Activated T-cell treated with anti-CD3 and anti-CD28 coated beads, Interleukin-2, amount 50 U/mL, for 48 hours (primary cell): ENCODE results near the gene ANO9.
"Not testable (repeated sequence)": the region's sequence is repeated elsewhere in the genome, so short reads cannot be mapped to it uniquely, and the experiment has no call there.

ENCODE experiments used
- DNase-seq, 2 experiments: peaks; one replicate each; pipeline ENCODE4 v3.0.0-alpha.2; 2020

ANO9 gene

DNA sequence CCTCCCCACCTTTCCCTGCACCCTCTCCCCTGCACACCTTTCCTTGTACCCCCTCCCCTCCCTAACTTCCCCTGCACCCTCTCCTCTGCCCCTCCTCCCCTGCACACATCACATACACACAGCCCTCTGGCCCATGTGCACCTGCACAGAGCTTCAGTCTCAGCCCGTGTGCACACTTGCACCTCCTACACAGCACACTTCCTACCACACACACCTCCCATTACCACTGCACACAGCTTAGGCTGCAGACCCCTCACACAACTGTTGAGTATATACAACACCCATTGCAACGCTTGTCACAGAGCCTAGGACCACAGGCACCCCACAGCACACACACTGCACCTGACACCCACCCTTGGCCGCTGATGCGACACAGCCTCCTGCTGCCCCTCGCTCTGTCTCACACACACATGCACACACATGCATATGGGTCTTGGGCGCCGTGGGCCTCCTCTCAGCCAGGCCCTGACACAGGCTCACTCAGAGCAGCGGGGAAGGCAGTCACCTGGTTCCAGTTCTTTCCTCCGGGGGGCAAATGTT is 27.4 kb downstream of the ANO9 start:
- DNase-seq: no peak

- DNase-seq: no peak
Measured at GRCh38 chr11:413120-414081, 28.4 kb downstream of the ANO9 start.

GRCh38 chr11:412641-413119 is 29.1 kb downstream of the ANO9 start:
- no peak for DNase-seq

GRCh38 chr11:411520-411919 is 30.3 kb downstream of the ANO9 start:
- DNase-seq: not testable (repeated sequence)

DNA sequence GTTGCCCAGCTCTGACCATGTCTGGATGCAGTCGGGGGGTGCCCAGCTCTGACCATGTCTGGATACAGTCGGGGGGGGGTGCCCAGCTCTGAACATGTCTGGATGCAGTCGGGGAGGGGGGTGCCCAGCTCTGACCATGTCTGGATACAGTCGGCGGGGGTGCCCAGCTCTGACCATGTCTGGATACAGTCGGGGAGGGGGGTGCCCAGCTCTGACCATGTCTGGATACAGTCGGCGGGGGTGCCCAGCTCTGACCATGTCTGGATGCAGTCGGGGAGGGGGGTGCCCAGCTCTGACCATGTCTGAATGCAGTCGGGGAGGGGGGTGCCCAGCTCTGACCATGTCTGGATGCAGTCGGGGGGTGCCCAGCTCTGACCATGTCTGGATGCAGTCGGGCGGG is 31.1 kb downstream of the ANO9 start:
- not testable (repeated sequence) for DNase-seq

DNA sequence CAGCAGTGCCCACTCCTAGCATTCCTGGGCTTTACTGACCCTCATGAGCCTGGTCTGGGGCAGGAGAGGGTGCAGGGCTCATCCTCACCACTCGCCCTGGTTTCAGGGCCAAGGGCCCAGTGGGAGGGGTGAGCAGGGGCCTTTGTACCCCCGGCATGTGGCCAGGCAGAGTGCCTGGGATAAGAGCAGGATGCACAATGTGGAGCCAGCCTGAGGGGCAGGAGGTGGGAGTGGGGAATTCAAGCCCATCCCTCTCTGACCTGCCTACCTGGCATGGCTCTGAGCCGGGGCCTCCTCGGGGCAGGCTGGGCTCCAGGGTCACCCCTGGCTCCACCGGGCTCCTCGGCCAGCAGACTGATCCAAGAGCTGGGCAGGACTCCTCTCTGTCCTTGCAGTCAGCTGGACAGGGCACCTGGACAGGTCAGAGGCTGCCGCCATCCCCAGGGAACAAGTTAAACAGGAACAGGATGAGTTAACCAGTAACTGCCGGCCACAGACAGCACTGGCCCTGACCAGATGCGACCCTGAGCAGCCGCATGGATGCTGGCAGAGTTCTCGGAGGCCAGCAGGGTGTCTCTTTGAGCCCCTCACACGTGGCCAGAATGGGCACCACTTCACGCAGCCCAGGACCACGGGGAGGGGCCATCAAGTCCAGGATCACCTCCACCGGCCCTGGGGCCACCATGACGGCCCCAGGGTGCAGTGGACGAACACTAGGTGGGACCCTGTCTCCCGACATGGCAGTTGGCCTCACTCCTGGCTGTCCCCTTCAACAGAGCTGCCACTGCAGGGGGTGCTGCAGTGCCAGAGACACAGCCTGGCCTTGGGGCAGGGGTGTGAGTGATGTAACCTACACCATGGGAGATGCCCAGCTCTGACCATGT is 32.0 kb downstream of the ANO9 start:
- DNase-seq: no peak

GRCh38 chr11:409008-409599 is 32.7 kb downstream of the ANO9 start:
- DNase-seq: no peak

GRCh38 chr11:408154-409007 is 33.4 kb downstream of the ANO9 start:
- no peak for DNase-seq

DNA sequence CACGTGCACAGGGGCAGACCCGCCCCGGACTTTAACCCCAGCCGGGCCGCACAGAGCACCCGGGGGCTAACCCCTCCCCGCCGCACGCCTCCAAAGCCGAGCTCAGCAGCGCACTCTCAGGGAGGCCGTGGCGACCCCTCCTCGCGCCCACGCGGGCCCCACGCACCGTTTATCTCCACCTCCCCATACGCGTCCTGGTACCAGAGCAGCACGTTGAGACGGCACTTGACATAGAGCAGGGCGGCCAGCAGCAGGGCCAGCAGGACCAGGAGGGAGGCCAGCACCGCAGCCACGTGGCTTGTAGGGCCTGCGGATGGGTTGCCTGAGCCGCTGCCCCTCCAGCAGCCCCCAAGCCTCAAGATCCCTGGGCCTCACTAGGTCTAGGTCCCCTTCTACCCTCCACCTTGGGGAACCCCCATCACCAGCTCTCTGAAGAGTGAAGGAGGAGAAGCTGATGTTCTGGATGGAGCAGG is 34.1 kb downstream of the ANO9 start:
- no peak for DNase-seq

GRCh38 chr11:406796-407650 is 34.8 kb downstream of the ANO9 start:
- DNase-seq: peak; percentile 89 to 92

GRCh38 chr11:405954-406795 is 35.6 kb downstream of the ANO9 start:
- no peak for DNase-seq

GRCh38 chr11:405323-405953 is 36.4 kb downstream of the ANO9 start:
- DNase-seq: no peak

- no peak for DNase-seq
Measured at GRCh38 chr11:404551-405264, 37.1 kb downstream of the ANO9 start.

- DNase-seq: no peak
Measured at GRCh38 chr11:403761-404431, 37.9 kb downstream of the ANO9 start.

- DNase-seq: no peak
Measured at GRCh38 chr11:403021-403760, 38.6 kb downstream of the ANO9 start.

- not testable (repeated sequence) for DNase-seq
Measured at GRCh38 chr11:401196-401595, 40.6 kb downstream of the ANO9 start.

GRCh38 chr11:400241-400689 is 41.5 kb downstream of the ANO9 start:
- DNase-seq: no peak
